LNCAP (cell line): ENCODE results near the gene CHCHD3.

Experiments
- TF ChIP-seq, protein P1 (sequence below): fragments of 450-650 bp; IDR thresholded peaks from 2 replicates; pipeline ENCODE4 v1.5.1; 2017; ENCODE audit warnings: mild to moderate bottlenecking

CHCHD3 gene

DNA sequence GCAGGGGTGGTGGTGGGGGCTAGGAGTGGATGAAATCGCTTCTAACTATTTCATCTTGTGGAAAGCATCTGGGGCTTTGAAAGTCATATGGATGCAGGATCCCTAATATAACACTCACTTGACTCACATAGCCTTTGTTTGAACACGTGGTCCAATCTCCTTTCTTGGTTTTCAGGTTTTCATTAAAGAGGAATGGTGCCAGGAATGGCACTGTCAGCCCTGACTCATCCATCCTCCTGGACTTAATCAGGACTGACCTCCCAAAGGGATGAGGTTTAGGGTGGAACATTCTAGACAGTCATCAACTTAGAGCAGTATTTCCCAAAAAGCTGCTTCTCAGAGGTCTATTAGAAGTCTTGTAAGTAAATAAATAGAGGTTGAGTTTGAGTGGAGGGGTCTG, 343.6 kb downstream of the CHCHD3 start:
- TF ChIP-seq, protein P1, sequence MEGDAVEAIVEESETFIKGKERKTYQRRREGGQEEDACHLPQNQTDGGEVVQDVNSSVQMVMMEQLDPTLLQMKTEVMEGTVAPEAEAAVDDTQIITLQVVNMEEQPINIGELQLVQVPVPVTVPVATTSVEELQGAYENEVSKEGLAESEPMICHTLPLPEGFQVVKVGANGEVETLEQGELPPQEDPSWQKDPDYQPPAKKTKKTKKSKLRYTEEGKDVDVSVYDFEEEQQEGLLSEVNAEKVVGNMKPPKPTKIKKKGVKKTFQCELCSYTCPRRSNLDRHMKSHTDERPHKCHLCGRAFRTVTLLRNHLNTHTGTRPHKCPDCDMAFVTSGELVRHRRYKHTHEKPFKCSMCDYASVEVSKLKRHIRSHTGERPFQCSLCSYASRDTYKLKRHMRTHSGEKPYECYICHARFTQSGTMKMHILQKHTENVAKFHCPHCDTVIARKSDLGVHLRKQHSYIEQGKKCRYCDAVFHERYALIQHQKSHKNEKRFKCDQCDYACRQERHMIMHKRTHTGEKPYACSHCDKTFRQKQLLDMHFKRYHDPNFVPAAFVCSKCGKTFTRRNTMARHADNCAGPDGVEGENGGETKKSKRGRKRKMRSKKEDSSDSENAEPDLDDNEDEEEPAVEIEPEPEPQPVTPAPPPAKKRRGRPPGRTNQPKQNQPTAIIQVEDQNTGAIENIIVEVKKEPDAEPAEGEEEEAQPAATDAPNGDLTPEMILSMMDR = no peak

DNA sequence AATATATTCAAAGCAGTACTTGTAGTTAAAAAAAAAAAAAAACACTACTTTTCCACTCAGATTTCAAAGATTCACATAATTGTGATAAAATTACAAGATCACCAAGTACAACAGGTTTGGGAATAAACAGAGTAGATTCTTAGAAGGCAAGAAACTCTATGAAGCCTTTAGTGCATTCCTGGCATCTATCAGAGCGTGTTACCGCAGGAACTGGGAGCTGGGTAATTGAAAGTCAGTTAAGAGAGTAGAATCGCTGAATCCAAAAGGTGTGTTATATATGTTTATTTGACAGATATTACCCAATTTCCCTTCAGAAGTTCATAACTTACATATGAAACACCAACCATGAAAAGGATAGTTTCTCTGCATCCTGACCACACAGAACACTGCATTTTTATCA, 346.4 kb downstream of the CHCHD3 start:
- TF ChIP-seq, protein P1 = no peak
